Cardiac muscle cell (in vitro differentiated cells and primary cell): ENCODE results near the gene CALML5. TPM values are rescaled to one million over a fixed set of nuclear protein-coding genes. Genes with fewer than 3 reads are reported as not detected.

Experiments
- DNase-seq, 2 donors: peaks; one replicate each; pipeline versions ENCODE4 v3.0.0 to v3.0.0-alpha.2; 2010 to 2017; ENCODE audit warnings: low read depth in 1 of 2, low spot score in 1 of 2
- H3K27ac ChIP-seq: fragments of 200-600 bp; sonication (generic); 2 replicates; pipeline ENCODE4 v1.5.1; 2016
- H3K27me3 ChIP-seq: fragments of 200-600 bp; sonication (generic); 2 replicates; pipeline ENCODE4 v1.6.0; 2016; ENCODE audit warnings: control low read depth
- H3K36me3 ChIP-seq: fragments of 200-600 bp; sonication (generic); 2 replicates; pipeline ENCODE4 v1.5.1; 2016; ENCODE audit warnings: control low read depth
- H3K4me1 ChIP-seq: fragments of 200-600 bp; sonication (generic); 2 replicates; pipeline ENCODE4 v1.8.1; 2017; ENCODE audit warnings: low read depth, mild to moderate bottlenecking, mixed run types
- H3K4me3 ChIP-seq: fragments of 200-600 bp; sonication (generic); 2 replicates; pipeline ENCODE4 v1.5.1; 2016; ENCODE audit warnings: mild to moderate bottlenecking
- H3K9me3 ChIP-seq: fragments of 200-600 bp; sonication (generic); 2 replicates; pipeline ENCODE4 v1.5.1; 2017; ENCODE audit warnings: low read depth, mild to moderate bottlenecking, control low read depth
- polyA plus RNA-seq: library from polyadenylated mRNA; unstranded; fragments of >200 nt; fragmentation: Nextera tagmentation; extraction: Ambion mirVana; gene quantifications from 2 replicates; pipeline ENCODE4 v1.2.1, GENCODE V29; 2016
- total RNA-seq: library from RNA; depleted of rRNA; stranded (reverse); fragments of >200 nt; gene quantifications from 2 replicates; pipeline ENCODE4 v1.2.3, GENCODE V29; 2016
- TF ChIP-seq, protein P1 (sequence below): IDR thresholded peaks from 2 replicates; pipeline ENCODE4 v1.5.1; 2012; ENCODE audit warnings: low read depth, mild to moderate bottlenecking, low read length

Gene CALML5
- total and polyA plus RNA-seq, 2 experiments from 2014 or later = not detected

DNA sequence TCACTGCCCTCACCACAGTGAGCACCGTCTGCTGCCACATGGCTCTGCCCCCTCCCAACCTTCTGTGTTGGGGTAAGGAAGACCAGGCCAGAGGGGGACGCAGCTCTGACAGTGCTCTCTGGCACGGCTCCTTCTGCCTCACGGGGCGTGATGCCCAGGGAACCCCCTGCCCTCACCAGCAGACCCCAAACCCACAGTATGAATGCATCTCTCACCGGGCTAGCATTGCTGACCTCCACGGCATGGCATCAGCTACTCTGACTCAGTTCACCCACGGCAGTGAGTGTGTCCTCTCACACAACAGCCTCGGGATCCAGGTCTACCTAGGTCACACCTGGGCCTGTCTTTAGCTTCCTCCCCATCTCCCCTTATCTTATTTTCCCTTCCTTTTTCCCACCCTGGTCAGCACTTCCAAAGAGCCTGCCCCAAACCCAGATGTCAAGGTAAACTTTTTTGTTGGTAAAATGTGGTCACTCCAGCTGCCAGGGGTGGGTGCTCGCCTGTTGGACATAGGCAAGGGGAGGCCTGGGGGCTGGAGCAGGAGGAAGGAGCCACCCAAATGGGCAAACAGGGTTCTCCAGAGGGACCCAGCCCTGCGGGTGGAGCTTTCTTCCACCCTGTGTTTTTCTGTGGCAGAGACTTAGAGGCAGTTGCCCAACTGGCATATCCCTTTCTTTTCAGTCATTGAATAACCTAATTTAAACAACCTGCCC, 29.8 kb upstream of the CALML5 start:
- Histone ChIP-seq H3K27me3 (no peaks in the 10 kb centered on the region), H3K36me3 (no peaks in the 10 kb centered on the region), H3K9me3 (no peaks in the 10 kb centered on the region), H3K4me1 (peaks cover 15% of the 10 kb centered on the region), H3K27ac (peak overlapping the region; percentile 48), H3K4me3 (no peak overlapping the region)
- DNase-seq = no peak
- TF ChIP-seq, protein P1, sequence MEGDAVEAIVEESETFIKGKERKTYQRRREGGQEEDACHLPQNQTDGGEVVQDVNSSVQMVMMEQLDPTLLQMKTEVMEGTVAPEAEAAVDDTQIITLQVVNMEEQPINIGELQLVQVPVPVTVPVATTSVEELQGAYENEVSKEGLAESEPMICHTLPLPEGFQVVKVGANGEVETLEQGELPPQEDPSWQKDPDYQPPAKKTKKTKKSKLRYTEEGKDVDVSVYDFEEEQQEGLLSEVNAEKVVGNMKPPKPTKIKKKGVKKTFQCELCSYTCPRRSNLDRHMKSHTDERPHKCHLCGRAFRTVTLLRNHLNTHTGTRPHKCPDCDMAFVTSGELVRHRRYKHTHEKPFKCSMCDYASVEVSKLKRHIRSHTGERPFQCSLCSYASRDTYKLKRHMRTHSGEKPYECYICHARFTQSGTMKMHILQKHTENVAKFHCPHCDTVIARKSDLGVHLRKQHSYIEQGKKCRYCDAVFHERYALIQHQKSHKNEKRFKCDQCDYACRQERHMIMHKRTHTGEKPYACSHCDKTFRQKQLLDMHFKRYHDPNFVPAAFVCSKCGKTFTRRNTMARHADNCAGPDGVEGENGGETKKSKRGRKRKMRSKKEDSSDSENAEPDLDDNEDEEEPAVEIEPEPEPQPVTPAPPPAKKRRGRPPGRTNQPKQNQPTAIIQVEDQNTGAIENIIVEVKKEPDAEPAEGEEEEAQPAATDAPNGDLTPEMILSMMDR = no peak

DNA sequence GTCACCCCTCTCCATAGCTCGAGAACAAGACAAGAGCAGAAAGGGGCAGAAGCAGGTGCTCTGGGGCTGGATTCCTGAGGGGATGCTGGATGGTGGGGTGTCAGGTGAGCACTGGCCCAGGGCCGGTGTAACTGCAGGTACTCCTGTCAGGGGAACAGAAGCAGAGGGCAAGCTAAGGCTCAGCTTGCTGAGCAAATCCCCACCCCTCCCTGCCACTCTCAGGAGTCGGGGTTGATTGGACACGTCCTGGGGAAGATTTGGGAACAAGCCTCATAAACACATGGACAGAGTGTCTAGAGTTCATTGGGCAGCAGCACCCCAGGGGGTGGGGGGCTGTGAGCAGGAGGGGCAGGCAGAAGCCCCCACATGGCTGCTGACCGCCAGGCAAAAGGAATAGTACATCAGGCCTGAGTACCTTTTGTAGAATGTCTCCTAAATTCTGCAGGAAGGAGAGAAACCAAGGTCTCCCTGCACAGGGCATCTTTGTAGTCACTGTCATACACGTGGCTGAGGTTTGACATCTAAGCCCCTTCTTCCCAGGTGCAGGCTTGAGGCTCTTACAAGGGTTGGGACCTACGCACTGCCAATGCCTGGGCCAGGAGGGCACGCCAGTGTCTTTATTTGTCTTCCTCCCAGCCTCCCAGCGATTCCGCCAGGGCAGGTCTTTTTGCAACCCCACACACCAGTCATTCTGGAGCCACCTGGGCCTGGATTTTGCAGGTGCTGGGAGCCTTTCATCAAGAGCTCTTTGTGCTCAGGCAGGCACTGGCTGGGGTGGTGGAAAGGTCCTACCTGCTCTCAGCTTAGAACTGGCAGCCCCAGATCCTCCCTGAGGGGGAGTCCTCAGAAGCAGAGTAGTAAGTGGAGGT, 28.2 kb upstream of the CALML5 start:
- Histone ChIP-seq H3K27ac (no peak overlapping the region), H3K9me3 (no peaks in the 10 kb centered on the region), H3K4me3 (no peak overlapping the region), H3K27me3 (no peaks in the 10 kb centered on the region), H3K36me3 (no peaks in the 10 kb centered on the region), H3K4me1 (peaks cover 15% of the 10 kb centered on the region)
- TF ChIP-seq, protein P1 = no peak
- DNase-seq = no peak

DNA sequence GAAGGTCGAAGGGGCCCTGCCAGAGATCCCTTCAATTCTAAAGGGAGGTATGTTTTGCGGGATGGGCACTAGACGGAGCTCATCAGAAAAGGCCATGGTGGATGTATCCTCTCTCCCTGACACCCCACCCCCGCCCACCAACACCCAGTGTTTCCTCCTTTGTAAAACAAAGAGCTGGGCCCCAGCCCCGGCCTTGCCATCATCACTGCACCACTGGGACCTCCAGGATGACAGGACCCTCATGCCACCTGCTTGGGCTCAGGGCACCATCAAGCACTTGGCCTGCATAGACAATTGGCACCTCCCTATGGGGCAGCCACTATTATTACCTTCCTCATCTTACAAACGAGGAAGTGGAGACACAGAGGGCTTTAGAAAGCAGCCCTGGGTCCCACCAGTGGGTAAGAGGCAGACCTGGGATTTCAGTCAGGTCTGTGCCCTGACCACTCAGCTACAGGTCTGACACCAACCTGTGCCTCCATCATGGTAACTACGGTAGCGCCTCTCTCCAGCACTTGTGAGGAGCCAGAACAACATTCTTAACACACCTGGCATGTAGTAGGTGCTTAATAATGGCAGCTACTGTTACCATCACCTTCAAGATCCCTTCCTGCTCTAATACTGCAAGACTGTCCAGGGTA, 27.4 kb upstream of the CALML5 start:
- H3K4me3 ChIP-seq = no peak overlapping the region
- TF ChIP-seq, protein P1 = no peak

DNA sequence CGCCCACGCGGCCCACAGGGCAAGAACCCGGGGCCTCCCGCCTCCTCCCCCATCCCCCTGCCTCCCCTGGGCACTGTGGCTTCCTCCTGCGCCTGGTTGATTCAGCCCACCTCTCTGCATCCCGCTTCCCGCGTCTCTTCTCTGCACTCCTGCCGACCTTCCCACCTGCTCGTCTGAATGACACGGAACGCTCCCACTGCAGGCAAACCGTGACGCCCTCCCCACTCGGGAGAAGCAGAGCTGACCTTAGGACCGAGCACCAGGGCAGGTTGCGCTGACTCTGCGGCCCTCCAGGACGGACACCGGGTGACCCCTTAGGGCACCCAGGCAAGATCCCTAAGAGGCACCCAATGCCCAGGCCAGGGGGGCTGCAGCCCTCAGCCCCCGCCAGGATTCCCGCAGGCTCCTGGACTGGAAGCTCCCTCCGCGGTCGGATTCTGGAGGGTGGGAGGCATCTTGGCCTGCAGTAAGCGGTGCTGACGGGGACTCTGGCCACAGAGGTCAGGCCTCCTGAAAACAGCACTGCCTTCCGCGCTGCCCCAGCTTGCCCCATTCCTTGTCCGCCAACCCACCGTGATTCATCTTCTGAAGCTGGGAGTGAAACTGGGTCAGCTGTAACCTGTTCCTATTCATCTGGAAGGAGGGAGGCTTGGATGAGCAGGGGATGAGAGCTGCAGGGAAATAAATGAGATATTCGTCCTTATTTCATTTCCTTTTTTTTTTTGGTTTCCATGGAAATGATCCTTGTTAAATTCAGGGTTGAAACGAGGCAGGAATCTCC, 26.4 kb upstream of the CALML5 start:
- TF ChIP-seq, protein P1 = no peak
- no peak overlapping the region for H3K27ac ChIP-seq
- H3K27me3 ChIP-seq = no peaks in the 10 kb centered on the region
- no peak overlapping the region for H3K4me3 ChIP-seq
- no peaks in the 10 kb centered on the region for H3K36me3 ChIP-seq
- H3K4me1 ChIP-seq = peaks cover 15% of the 10 kb centered on the region
- no peak for DNase-seq
- H3K9me3 ChIP-seq = no peaks in the 10 kb centered on the region

More for the DNA sequence above, 27.4 kb upstream of the CALML5 start:
- DNase-seq = no peak
- H3K27me3 ChIP-seq = no peaks in the 10 kb centered on the region
- no peaks in the 10 kb centered on the region for H3K9me3 ChIP-seq
- H3K4me1 ChIP-seq = peaks cover 15% of the 10 kb centered on the region
- H3K27ac ChIP-seq = no peak overlapping the region
- no peaks in the 10 kb centered on the region for H3K36me3 ChIP-seq
